HFFc6 (cell line): ENCODE data around the gene BABAM2. TPM values are rescaled to one million over a fixed set of nuclear protein-coding genes. Genes with fewer than 3 reads are reported as not detected.

Source experiments
- DNase-seq: peaks from one replicate; pipeline ENCODE4 v3.0.0-alpha.2; 2018
- H3K27ac Mint-ChIP-seq: 2 replicates; pipeline ENCODE4 v1.8.0; 2020; ENCODE audit warnings: mild to moderate bottlenecking, mixed read lengths
- H3K27me3 Mint-ChIP-seq: 2 replicates; pipeline ENCODE4 v1.8.0; 2021; ENCODE audit warnings: mild to moderate bottlenecking, moderate library complexity, mixed read lengths; ENCODE audit not compliant: insufficient read depth
- H3K36me3 Mint-ChIP-seq: 2 replicates; pipeline ENCODE4 v1.8.0; 2021; ENCODE audit warnings: low read depth, mixed read lengths
- H3K4me1 Mint-ChIP-seq: 2 replicates; pipeline ENCODE4 v1.8.0; 2020; ENCODE audit warnings: low read depth, mixed read lengths
- H3K4me3 Mint-ChIP-seq: 2 replicates; pipeline ENCODE4 v1.8.0; 2020; ENCODE audit warnings: mild to moderate bottlenecking, moderate library complexity, mixed read lengths
- H3K9me3 Mint-ChIP-seq: 2 replicates; pipeline ENCODE4 v1.8.0; 2020; ENCODE audit warnings: mild to moderate bottlenecking, mixed read lengths
- CTCF ChIP-seq: fragments of 200-600 bp; sonication (generic); IDR thresholded peaks from 2 replicates; pipeline ENCODE4 v1.5.0; 2021; ENCODE audit warnings: antibody characterized with exemption, mild to moderate bottlenecking
- total RNA-seq, 6 experiments: library from RNA; stranded (reverse); fragmentation: NEBNext Ultra II Directional; extraction: Animal tissue kit (Norgen Biotek cat#: 25700); gene quantifications; 2 replicates in 1 of 6; 3 replicates in 5 of 6; pipeline ENCODE4 v1.2.3, GENCODE V29; 2021

Gene BABAM2
- total RNA-seq, 6 experiments from 2014 or later: 30.8 to 46.6 (median 41.2) TPM

- Mint-ChIP-seq H3K36me3 (no peaks in the 10 kb centered on the region), H3K27ac (no peak overlapping the region)
- no peak for TF ChIP-seq CTCF
These were observed 453.6 kb downstream of the BABAM2 start for GRCh38 chr2:28343971-28344715.

DNA sequence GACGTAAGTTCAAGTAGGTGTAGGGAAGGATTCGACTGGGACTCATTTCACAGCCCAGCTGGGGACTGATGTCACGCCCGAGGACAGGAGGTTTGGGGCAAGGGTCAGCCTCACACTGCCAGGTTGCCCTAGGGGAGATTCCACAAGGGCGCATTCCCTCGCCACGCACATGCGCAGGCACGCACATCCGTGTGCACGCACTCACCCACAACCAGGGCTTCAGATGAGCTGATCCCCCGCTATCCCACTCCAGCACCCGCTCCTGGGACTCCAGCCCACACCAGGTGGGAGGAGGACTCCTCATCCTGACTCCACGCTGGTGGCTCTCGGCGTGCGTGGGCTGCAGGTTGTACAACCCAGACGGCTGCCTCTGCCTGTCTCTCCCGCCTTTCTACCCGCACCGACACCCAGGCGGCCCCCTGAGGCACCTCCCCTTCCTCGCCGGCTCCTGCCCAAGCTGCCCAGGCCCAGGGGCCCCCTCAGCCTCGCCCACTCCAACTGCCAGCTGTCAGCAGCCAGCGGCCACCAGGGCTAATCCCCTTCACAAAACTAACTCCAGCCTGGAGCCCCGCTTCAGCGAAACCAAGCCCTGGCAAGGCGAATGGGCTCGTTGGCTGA is 454.3 kb downstream of the BABAM2 start:
- no peak for TF ChIP-seq CTCF
- peaks cover 46% of the 10 kb centered on the region for H3K4me1 Mint-ChIP-seq
- no peak overlapping the region for H3K4me3 Mint-ChIP-seq
- no peaks in the 10 kb centered on the region for H3K36me3 Mint-ChIP-seq
- H3K27ac Mint-ChIP-seq: no peak overlapping the region
- H3K9me3 Mint-ChIP-seq: no peaks in the 10 kb centered on the region
- H3K27me3 Mint-ChIP-seq: no peaks in the 10 kb centered on the region; the same call in none of the 2 replicates
- DNase-seq: no peak

More at GRCh38 chr2:28343971-28344715, 453.6 kb downstream of the BABAM2 start:
- Mint-ChIP-seq H3K27me3 (no peaks in the 10 kb centered on the region; the same call in none of the 2 replicates), H3K4me3 (no peak overlapping the region), H3K4me1 (peaks cover 50% of the 10 kb centered on the region), H3K9me3 (no peaks in the 10 kb centered on the region)
- DNase-seq: no peak

- no peak for DNase-seq
These were observed 455.1 kb downstream of the BABAM2 start for GRCh38 chr2:28345619-28346018.

DNA sequence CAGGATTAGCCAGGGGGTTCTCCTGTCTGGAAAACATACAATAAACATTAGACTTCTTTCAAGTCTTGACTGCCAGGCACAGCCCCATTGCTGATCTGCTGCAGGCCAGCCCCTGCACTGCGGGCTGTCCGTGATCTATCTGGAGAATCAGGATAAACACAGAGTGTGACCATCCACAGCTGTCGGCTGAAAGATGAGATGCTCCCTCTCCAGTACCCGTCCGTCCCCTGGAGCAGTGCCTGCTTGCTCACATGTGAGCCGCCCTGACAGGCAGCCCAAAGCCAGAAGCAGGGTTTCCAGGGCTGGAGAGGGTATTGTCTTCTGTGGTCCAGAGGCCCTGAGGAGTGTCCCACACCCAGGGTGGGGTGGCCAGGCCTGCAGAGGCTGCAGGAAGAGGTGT is 456.1 kb downstream of the BABAM2 start:
- DNase-seq: peak; percentile 75
- peaks cover 36% of the 10 kb centered on the region for H3K4me1 Mint-ChIP-seq
- H3K27ac Mint-ChIP-seq: no peak overlapping the region; the same call in 1 of the 2 replicates
- H3K27me3 Mint-ChIP-seq: no peaks in the 10 kb centered on the region; the same call in none of the 2 replicates
- no peaks in the 10 kb centered on the region for H3K36me3 Mint-ChIP-seq
- TF ChIP-seq CTCF: no peak
- H3K9me3 Mint-ChIP-seq: no peaks in the 10 kb centered on the region
- H3K4me3 Mint-ChIP-seq: no peak overlapping the region

More at GRCh38 chr2:28345619-28346018, 455.1 kb downstream of the BABAM2 start:
- no peak for TF ChIP-seq CTCF
- Mint-ChIP-seq H3K27me3 (no peaks in the 10 kb centered on the region; the same call in none of the 2 replicates), H3K4me3 (no peak overlapping the region), H3K27ac (no peak overlapping the region), H3K4me1 (peaks cover 46% of the 10 kb centered on the region), H3K36me3 (no peaks in the 10 kb centered on the region), H3K9me3 (no peaks in the 10 kb centered on the region)

DNA sequence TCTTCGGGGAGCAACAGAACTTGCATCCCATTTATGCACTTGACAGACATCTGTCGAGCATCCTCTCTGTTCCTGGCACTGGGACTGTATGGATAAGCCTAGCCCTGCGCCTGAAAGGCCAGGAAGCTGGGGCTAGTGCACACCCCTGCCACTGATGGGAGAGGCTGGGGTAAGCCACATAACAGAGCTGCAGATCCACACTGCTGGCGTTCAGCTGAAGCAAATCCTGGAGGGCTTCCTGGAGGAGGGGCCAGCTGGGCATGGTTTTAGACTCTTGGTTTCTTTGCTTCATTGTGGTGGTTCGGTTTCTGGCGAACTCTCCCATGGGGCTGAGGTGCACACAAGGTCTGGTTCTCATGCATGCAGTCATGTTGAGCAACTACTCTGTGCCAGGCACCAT is 456.7 kb downstream of the BABAM2 start:
- H3K36me3 Mint-ChIP-seq: no peaks in the 10 kb centered on the region
- peaks cover 36% of the 10 kb centered on the region for H3K4me1 Mint-ChIP-seq
- H3K9me3 Mint-ChIP-seq: no peaks in the 10 kb centered on the region
- TF ChIP-seq CTCF: no peak
- DNase-seq: no peak
- no peak overlapping the region for H3K4me3 Mint-ChIP-seq
- H3K27ac Mint-ChIP-seq: no peak overlapping the region
- H3K27me3 Mint-ChIP-seq: no peaks in the 10 kb centered on the region; the same call in 1 of the 2 replicates
